ENCODE results near the gene WAPL. TPM values are rescaled to one million over a fixed set of nuclear protein-coding genes. Genes with fewer than 3 reads are reported as not detected.

The WAPL gene
- total RNA-seq, 1 experiment from 2014 or later, result 45.2 TPM

- intact Hi-C loops (cut with micrococcal nuclease), result no loop called here
- BruUV-seq (replicated peaks), result no TSS peak
- no peak overlapping the region for H3K4me3 Mint-ChIP-seq (ENCODE audit: unreplicated experiment)
- CTCF ChIA-PET, result interaction anchor here (0.6 kb wide), 1 partner anchor 203 kb away, joined by 4 read pairs; no protein-coding TSS in a partner anchor
- no peaks in the 10 kb centered on the region for H3K9me3 Mint-ChIP-seq (ENCODE audit: unreplicated experiment)
- H3K27ac Mint-ChIP-seq (ENCODE audit: low read depth, unreplicated experiment), result no peak overlapping the region
- H3K27me3 Mint-ChIP-seq (ENCODE audit: insufficient read depth, unreplicated experiment), result peaks cover 63% of the 10 kb centered on the region
- TF ChIP-seq, protein P1, sequence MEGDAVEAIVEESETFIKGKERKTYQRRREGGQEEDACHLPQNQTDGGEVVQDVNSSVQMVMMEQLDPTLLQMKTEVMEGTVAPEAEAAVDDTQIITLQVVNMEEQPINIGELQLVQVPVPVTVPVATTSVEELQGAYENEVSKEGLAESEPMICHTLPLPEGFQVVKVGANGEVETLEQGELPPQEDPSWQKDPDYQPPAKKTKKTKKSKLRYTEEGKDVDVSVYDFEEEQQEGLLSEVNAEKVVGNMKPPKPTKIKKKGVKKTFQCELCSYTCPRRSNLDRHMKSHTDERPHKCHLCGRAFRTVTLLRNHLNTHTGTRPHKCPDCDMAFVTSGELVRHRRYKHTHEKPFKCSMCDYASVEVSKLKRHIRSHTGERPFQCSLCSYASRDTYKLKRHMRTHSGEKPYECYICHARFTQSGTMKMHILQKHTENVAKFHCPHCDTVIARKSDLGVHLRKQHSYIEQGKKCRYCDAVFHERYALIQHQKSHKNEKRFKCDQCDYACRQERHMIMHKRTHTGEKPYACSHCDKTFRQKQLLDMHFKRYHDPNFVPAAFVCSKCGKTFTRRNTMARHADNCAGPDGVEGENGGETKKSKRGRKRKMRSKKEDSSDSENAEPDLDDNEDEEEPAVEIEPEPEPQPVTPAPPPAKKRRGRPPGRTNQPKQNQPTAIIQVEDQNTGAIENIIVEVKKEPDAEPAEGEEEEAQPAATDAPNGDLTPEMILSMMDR (IDR thresholded peaks at IDR 0.05; ENCODE audit: unreplicated experiment), result no peak
- POLR2A ChIA-PET, result no interaction called here
- no peaks in the 10 kb centered on the region for H3K36me3 Mint-ChIP-seq (ENCODE audit: insufficient read depth, unreplicated experiment)
- DNase-seq (ENCODE audit: unreplicated experiment), result no peak
- no peaks in the 10 kb centered on the region for H3K4me1 Mint-ChIP-seq (ENCODE audit: insufficient read depth, unreplicated experiment)
Observed at GRCh38 chr10:86423739-86424138, 97.9 kb downstream of the WAPL start.

- ChIA-PET CTCF (interaction anchor here (1.6 kb wide), 1 partner anchor 18 kb away, joined by 11 read pairs; no protein-coding TSS in a partner anchor), POLR2A (no interaction called here)
- intact Hi-C loops (cut with micrococcal nuclease), result no loop called here
- Mint-ChIP-seq H3K4me3 (ENCODE audit: unreplicated experiment) (no peak overlapping the region), H3K36me3 (ENCODE audit: insufficient read depth, unreplicated experiment) (no peaks in the 10 kb centered on the region), H3K9me3 (ENCODE audit: unreplicated experiment) (no peaks in the 10 kb centered on the region), H3K4me1 (ENCODE audit: insufficient read depth, unreplicated experiment) (no peaks in the 10 kb centered on the region), H3K27me3 (ENCODE audit: insufficient read depth, unreplicated experiment) (peaks cover 46% of the 10 kb centered on the region), H3K27ac (ENCODE audit: low read depth, unreplicated experiment) (no peak overlapping the region)
- BruUV-seq (replicated peaks), result no TSS peak
- TF ChIP-seq, protein P1 (IDR thresholded peaks at IDR 0.05; ENCODE audit: unreplicated experiment), result no peak
- DNase-seq (ENCODE audit: unreplicated experiment), result no peak
Observed at GRCh38 chr10:86419101-86419500, 102.5 kb downstream of the WAPL start.

DNA sequence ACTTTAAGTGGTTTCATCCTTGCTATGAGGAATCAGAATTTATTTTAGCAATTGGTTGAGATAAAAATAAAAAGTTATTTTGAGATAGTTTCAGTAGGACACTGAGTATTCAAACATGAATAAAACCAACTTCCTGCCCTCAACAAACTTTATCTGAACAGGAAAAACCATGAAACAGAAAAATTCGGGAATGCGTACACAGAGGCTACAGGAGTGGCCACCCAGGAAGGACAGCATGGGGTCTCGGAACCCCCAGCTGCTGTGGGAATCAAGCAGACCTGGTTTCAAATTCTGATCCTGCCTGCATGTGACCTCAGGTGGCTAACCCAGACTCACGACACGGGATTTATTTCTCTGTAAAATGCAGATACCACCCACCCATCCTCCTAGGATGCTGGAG lies 106.0 kb downstream of the WAPL start:
- POLR2A ChIA-PET, result no interaction called here
- Mint-ChIP-seq H3K4me1 (ENCODE audit: insufficient read depth, unreplicated experiment) (no peaks in the 10 kb centered on the region), H3K27ac (ENCODE audit: low read depth, unreplicated experiment) (no peak overlapping the region), H3K27me3 (ENCODE audit: insufficient read depth, unreplicated experiment) (peaks cover 23% of the 10 kb centered on the region), H3K36me3 (ENCODE audit: insufficient read depth, unreplicated experiment) (no peaks in the 10 kb centered on the region), H3K4me3 (ENCODE audit: unreplicated experiment) (no peak overlapping the region), H3K9me3 (ENCODE audit: unreplicated experiment) (no peaks in the 10 kb centered on the region)
- intact Hi-C loops (cut with micrococcal nuclease), result no loop called here
- DNase-seq (ENCODE audit: unreplicated experiment), result no peak
- CTCF ChIA-PET, result no interaction called here
- TF ChIP-seq, protein P1 (IDR thresholded peaks at IDR 0.05; ENCODE audit: unreplicated experiment), result no peak
- BruUV-seq (replicated peaks), result no TSS peak

DNA sequence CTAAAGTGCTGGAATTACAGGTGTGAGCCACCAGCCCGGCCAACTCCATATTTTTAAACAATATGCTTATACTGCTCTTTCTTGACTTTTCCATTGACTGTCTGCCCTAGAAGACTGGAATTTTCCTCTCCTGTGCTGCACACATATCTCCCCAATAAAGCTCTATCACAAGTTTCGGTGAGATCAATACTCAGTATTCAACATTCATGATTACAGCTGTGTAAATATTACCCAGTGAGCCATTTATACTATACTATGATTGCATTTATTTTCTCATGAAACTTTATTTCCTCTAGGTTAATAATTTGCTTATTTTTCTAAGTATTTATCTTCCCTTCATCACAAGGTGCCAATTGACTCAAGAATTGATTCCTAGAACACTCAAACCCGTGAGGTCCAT lies 106.5 kb downstream of the WAPL start:
- no peak for DNase-seq (ENCODE audit: unreplicated experiment)
- Mint-ChIP-seq H3K36me3 (ENCODE audit: insufficient read depth, unreplicated experiment) (no peaks in the 10 kb centered on the region), H3K27ac (ENCODE audit: low read depth, unreplicated experiment) (no peak overlapping the region), H3K27me3 (ENCODE audit: insufficient read depth, unreplicated experiment) (peaks cover 19% of the 10 kb centered on the region), H3K4me1 (ENCODE audit: insufficient read depth, unreplicated experiment) (no peaks in the 10 kb centered on the region), H3K4me3 (ENCODE audit: unreplicated experiment) (no peak overlapping the region), H3K9me3 (ENCODE audit: unreplicated experiment) (no peaks in the 10 kb centered on the region)
- CTCF ChIA-PET, result no interaction called here
- POLR2A ChIA-PET, result no interaction called here
- BruUV-seq (replicated peaks), result no TSS peak
- intact Hi-C loops (cut with micrococcal nuclease), result no loop called here
- TF ChIP-seq, protein P1 (IDR thresholded peaks at IDR 0.05; ENCODE audit: unreplicated experiment), result no peak
